Liver (tissue), 3 donors: Measurements from ENCODE around the gene CARD8.

Source experiments
- ATF3 ChIP-seq: IDR thresholded peaks from 2 replicates; pipeline ENCODE4 v1.6.1; 2016; ENCODE audit warnings: antibody characterized with exemption
- JUND ChIP-seq, 2 donors: IDR thresholded peaks; 2 replicates each; pipeline ENCODE4 v1.6.1; 2016; ENCODE audit warnings: antibody characterized with exemption in 2 of 2
- SP1 ChIP-seq: IDR thresholded peaks from 2 replicates; pipeline ENCODE4 v1.6.1; 2018; ENCODE audit warnings: antibody characterized with exemption, mild to moderate bottlenecking
- TAF1 ChIP-seq: conservative IDR thresholded peaks from 2 replicates; pipeline ENCODE4 v1.6.1; 2016; ENCODE audit warnings: antibody characterized with exemption, mild to moderate bottlenecking
- TF ChIP-seq, protein P1 (sequence below): fragments of 150-350 bp; IDR thresholded peaks from 2 replicates; pipeline ENCODE4 v1.5.1; 2017; ENCODE audit warnings: improper control_type of control experiment, low read depth, low read length; ENCODE audit not compliant: missing input control
- TF ChIP-seq, protein P2 (sequence below): IDR thresholded peaks from 2 replicates; pipeline ENCODE4 v1.6.1; 2016; ENCODE audit warnings: antibody characterized with exemption, mild to moderate bottlenecking
- TF ChIP-seq, protein P3 (sequence below): IDR thresholded peaks from 2 replicates; pipeline ENCODE4 v1.6.1; 2016; ENCODE audit warnings: antibody characterized with exemption
- donor health status: healthy.
- donor health status: healthy.

DNA sequence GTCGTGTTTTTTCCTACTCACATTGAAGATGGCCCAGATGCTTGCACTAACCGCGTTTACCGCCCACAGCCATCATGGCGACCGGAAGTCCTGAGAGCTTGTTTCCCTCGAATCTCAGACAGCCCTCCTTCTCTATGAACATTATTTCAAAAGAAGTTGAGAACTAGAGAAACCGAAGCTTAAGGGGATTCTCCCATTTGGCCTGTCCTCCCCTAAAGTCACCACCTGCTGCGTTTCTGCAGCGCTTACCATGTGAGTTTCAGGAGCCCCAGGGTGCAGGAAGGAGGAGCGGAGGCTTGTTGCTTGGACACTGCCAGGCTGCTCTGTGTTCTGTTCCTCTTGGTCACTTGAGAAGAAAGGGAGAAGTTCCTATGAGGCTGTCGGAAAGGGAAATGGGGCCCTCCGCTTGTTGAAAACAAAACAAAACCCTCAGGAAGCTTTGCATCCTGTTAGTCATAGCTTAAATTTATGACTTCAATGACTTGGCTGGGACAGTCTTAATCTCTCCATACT lies 6.2 kb downstream of the CARD8 start:
- TF ChIP-seq ATF3: no peak
- TF ChIP-seq, protein P1, sequence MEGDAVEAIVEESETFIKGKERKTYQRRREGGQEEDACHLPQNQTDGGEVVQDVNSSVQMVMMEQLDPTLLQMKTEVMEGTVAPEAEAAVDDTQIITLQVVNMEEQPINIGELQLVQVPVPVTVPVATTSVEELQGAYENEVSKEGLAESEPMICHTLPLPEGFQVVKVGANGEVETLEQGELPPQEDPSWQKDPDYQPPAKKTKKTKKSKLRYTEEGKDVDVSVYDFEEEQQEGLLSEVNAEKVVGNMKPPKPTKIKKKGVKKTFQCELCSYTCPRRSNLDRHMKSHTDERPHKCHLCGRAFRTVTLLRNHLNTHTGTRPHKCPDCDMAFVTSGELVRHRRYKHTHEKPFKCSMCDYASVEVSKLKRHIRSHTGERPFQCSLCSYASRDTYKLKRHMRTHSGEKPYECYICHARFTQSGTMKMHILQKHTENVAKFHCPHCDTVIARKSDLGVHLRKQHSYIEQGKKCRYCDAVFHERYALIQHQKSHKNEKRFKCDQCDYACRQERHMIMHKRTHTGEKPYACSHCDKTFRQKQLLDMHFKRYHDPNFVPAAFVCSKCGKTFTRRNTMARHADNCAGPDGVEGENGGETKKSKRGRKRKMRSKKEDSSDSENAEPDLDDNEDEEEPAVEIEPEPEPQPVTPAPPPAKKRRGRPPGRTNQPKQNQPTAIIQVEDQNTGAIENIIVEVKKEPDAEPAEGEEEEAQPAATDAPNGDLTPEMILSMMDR: no peak
- no peak for TF ChIP-seq JUND (IDR thresholded peaks at IDR 0.05)
- peak; percentile 79 for TF ChIP-seq TAF1
- TF ChIP-seq, protein P2, sequence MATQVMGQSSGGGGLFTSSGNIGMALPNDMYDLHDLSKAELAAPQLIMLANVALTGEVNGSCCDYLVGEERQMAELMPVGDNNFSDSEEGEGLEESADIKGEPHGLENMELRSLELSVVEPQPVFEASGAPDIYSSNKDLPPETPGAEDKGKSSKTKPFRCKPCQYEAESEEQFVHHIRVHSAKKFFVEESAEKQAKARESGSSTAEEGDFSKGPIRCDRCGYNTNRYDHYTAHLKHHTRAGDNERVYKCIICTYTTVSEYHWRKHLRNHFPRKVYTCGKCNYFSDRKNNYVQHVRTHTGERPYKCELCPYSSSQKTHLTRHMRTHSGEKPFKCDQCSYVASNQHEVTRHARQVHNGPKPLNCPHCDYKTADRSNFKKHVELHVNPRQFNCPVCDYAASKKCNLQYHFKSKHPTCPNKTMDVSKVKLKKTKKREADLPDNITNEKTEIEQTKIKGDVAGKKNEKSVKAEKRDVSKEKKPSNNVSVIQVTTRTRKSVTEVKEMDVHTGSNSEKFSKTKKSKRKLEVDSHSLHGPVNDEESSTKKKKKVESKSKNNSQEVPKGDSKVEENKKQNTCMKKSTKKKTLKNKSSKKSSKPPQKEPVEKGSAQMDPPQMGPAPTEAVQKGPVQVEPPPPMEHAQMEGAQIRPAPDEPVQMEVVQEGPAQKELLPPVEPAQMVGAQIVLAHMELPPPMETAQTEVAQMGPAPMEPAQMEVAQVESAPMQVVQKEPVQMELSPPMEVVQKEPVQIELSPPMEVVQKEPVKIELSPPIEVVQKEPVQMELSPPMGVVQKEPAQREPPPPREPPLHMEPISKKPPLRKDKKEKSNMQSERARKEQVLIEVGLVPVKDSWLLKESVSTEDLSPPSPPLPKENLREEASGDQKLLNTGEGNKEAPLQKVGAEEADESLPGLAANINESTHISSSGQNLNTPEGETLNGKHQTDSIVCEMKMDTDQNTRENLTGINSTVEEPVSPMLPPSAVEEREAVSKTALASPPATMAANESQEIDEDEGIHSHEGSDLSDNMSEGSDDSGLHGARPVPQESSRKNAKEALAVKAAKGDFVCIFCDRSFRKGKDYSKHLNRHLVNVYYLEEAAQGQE: no peak
- TF ChIP-seq, protein P3, sequence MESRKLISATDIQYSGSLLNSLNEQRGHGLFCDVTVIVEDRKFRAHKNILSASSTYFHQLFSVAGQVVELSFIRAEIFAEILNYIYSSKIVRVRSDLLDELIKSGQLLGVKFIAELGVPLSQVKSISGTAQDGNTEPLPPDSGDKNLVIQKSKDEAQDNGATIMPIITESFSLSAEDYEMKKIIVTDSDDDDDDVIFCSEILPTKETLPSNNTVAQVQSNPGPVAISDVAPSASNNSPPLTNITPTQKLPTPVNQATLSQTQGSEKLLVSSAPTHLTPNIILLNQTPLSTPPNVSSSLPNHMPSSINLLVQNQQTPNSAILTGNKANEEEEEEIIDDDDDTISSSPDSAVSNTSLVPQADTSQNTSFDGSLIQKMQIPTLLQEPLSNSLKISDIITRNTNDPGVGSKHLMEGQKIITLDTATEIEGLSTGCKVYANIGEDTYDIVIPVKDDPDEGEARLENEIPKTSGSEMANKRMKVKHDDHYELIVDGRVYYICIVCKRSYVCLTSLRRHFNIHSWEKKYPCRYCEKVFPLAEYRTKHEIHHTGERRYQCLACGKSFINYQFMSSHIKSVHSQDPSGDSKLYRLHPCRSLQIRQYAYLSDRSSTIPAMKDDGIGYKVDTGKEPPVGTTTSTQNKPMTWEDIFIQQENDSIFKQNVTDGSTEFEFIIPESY: no peak
- peak; percentile 35 for TF ChIP-seq SP1
